ENCODE results near the gene CAMK1G.

The CAMK1G gene

DNA sequence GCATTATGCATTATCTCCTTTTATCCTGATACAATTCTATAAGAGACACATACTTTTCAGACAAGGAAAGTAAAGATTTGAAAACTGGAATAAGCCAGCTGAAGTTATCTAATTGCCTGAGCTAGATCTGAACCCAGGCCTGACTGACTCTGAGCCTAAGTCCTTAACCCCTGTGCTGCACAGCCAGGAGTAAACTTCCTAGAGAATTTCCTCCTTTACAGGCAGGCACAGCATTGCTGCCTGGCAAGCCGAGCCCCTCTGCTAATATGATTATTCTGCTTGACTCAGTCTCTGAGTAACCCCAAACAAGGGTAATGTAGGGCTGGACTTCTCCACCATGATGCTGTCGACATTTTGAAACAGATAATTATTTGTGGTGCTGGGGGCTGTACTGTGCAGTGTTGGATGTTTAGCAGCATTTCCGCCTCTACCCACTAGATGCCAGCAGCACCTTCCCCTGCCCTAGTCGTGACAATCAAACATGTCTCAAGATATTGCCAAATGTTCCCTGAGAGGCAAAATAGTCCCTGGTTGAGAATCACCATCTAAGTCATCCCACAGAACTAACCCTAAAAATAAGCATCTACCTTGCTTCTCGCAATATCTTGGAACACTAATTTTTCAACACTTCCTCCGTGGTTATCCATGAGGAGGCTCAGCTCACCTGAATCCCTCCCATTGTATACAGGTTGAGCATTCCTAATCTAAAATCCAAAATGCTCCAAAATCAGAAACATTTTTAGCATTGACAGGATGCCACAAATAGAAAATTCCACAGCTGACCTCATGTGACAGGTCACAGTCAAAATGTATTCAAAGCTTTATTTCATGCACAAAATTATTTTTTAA, 18.5 kb downstream of the CAMK1G start:
- peak; percentile 39 to 53 for DNase-seq

DNA sequence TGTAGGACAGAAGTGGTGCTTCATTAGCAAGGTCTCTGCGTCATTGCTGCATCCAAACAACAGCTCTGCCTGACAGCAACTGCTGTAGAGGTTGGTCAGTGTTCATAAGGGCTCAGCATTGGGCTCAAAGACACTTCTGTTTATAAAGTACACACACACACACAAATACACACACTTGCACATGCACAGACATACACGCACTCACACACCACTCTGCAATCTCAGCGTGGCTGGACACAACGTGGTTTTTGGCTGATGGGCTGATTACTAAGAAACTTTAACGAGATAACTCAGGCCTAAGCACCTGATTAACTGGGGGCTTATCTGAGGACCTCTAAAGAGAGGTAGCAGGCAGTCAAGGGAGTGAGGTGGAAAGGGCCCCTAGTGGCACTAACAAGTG, 20.4 kb downstream of the CAMK1G start:
- DNase-seq = no peak

DNA sequence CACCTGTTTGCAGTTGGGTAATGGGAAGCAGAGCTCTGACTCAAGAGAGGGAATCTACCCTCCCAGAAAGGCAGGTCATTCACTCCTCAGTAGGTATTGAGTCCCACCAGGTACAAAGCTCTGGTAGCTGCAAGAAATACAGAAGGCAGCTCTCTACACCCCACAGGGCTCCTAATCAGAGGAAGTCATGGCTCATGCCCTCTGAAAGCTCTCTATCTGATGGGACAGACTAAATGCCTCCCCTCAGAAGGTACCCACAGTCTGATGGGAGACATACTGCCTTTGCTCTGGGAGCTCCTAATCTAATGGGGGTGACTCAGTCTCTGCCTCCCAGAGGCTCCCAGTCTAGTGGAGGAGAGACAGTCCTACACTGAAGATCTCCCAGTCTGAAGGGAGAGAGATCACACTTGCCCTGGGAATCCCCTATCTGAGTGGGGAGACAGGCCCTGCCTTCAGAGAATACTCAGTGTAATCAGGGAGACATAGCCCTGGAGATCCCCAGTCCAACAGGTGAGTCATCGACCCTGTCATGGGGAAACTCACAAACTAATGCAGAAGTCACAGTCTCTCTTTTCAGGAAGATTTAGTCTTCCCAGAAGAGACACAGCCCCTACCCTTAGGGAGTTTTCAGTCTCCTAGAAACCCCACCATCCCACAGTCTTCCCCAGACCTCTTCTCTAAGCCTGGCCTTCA, 23.7 kb downstream of the CAMK1G start:
- peak; percentile 50 to 54 for DNase-seq

DNA sequence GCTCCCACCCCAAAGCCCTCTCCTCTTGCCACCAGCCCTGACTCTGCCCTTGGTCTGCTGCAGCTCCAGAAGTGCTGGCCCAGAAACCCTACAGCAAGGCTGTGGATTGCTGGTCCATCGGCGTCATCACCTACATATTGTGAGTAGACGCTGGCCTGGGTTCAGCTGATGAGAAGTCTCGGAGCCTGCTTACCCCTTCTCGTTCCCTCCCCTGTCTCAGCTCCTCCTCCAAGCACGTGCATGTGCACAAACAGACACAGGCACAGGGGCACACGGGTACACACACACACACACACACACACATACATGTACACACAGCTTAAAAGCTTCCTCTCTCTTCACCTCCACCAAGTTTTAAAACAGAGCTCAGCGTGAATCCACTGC, 24.3 kb downstream of the CAMK1G start:
- no peak for DNase-seq

DNA sequence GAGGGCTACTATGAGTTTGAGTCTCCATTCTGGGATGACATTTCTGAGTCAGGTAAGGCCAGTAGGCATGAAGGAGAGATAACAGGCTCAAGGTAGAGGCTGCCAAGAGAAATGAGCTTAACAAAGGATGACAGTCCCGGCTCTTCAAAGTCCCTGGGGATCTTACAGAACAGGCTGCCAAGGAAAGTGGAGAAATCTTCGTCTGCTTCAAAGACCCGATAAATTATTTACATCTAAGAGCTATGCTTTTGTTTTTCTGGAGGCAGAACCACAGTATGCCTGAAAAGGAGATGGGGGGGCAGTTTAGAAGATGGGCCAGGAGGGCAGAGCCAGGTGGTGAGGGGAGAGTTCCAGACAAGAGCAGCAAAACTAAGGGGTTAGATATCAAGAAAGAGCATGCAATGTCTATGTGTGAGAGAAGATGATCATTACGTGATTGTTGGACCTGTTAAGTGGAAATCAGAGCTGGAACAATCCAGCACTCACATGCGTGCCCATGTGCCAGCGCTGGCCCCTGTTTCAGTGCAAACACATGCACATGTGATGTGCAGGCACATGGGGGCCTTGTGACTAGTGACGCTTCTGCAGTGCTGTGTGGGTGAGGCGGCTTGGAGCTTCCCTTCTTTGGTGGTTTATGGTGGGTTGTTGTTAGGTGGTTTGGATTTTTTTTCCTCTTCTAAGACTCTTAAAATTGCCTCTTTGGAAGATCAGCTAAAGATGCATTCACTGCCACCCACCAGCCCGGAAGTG, 25.7 kb downstream of the CAMK1G start:
- no peak for DNase-seq

DNA sequence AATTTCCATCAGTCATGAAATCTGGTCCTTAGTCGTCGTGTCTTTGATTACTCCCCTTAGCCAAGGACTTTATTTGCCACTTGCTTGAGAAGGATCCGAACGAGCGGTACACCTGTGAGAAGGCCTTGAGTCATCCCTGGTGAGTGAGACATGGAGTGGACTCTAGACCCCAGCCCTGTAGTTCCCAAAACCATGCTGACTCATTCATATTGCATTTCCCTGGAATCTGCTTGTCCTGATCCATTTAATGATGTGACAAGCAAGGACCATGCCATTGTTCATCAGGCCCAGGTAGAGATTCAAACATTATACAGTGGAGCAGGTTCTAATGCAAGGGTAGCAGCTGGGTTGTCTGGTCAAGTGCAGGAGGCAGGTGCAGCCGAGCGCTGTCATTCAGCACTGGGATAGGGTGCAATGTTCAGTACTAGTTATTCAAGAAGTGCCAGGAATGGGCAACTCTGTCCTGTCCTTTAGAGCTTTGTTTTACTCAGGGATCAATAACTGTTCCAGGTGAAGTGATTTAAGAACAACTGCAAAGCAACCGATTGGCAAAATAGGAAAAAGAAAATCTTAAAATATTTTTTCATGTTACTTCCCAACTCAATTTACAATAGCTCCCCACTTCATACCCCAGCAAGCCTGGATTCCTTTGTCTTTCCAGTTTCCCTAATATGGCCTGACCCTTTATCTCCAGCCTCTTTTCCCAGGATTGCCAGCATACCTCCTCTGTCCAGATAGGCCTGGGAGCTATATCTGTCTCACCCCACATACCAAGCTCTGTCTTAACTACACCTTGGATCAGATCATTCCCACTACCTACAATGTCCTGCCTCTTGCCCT, 26.5 kb downstream of the CAMK1G start:
- no peak for DNase-seq

DNA sequence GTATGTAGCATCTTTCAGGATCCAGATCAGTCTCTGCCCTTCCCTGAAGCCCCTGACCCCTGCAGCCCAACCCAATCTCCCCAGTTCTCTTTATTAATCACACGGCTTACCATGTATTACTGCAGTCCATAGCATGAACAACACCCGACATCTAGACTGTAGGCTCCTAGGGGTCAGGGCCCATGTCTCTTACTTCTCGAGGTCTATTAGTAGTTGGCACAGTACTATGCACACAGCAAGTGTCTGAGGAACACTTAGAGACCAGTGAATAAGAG, 27.1 kb downstream of the CAMK1G start:
- no peak for DNase-seq

DNA sequence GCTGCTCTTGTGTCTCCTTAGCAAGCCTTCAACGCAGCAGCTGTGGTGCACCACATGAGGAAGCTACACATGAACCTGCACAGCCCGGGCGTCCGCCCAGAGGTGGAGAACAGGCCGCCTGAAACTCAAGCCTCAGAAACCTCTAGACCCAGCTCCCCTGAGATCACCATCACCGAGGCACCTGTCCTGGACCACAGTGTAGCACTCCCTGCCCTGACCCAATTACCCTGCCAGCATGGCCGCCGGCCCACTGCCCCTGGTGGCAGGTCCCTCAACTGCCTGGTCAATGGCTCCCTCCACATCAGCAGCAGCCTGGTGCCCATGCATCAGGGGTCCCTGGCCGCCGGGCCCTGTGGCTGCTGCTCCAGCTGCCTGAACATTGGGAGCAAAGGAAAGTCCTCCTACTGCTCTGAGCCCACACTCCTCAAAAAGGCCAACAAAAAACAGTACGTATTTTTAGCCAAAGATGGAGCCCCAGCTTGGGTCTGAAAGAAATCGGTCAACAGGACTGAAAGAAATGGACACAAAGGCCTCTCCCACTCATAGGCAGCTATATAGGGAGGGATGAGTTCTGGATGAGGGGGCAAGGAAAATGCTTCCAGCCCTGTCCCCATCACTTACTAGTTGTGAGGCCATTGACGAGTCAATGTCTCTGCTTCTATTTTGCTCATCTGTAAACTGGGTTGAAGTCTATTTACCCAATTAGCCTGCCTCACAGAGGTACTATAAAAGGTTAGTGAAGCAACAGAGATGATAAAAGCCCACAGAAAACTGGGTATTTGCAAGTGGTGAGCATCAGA, 28.5 kb downstream of the CAMK1G start:
- no peak for DNase-seq

DNA sequence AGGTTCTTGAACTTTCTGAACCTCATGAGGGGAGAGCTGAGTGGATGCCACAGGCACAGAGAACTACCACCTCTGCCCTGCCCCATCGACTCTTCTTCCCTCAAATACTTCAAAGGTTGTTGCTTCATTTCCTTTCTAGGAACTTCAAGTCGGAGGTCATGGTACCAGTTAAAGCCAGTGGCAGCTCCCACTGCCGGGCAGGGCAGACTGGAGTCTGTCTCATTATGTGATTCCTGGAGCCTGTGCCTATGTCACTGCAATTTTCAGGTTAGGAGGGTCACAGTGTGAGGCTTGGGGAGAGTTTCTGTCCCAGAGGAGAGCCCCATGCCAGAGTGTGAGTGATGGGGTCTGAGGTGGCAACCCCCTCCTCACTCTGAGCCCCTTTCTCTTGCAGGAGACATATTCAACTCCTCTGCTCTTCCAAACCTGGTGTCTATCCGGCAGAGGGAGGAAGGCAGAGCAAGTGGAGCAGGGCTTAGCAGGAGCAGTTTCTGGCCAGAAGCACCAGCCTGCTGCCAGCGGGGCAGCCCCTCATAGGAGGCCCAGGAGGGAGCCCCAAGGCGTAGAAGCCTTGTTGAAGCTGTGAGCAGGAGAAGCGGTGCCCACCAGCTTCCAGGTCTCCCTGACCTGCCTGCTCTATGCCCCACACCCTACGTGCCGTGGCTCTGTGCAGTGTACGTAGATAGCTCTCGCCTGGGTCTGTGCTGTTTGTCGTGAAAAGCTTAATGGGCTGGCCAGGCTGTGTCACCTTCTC, 29.3 kb downstream of the CAMK1G start:
- DNase-seq = no peak

DNA sequence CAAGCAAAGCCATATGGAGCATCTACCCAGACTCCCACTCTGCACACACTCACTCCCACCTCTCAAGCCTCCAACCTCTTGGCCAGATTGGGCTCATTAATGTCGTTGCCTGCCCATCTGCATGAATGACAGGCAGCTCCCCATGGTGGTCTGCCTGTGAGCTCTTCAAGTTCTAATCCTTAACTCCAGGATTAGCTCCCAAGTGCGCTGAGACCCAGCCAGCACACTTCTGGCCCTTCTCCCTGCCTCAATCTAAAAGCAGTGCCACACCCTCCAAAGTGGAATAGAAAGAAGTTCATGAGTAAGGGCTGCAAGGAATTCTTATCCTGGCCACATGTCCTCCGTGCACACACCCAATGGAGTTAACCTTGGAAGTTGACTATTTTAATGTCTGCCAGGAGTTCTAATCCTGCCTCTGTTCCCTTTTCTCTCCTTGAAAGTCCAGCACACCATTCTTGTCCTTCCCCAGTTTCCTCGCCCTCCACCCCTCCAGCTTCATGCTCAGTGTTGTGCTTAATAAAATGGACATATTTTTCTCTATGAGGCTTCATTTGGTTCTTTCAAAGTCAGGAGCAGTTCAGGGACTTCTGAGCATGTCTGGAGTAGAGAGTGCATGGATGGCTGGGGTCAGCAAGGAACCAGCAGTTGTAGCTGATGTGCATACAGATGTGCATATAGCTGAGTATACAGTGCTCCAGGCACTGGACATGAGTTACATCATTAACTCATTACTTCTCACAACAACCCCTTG, 30.1 kb downstream of the CAMK1G start:
- no peak for DNase-seq

DNA sequence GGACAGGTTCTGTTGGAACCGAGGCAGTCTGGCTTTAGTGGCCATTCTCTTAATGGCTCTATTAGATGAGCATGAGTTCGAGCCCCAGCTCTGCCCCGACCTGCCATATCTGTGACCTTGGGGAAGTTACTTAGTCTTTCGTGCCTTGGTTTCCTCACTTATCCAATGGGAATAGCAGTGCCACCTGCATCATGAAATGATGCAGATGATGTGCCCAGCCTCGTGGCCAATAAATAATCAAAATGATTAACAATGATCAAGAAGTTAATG, 30.6 kb downstream of the CAMK1G start:
- DNase-seq = no peak

DNA sequence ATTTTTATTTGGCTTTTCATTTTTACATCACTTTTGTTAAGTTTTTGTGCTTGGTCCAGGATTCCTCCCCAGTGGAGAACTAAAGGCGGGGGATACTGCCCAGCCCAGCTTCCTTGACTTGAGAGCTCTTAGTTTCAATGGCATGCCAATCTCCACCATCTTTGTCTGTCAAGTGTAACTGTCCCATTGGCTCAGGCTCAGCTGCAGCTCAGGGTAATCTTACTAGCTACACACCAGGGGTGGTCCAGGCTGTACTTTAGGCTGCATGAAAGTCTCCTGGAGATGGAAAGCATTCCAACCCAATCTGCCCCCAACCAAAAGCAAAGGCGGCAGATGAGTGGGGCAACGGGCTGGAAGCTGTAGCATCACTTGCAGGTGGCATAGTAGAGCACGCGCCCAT, 31.4 kb downstream of the CAMK1G start:
- DNase-seq = no peak

DNA sequence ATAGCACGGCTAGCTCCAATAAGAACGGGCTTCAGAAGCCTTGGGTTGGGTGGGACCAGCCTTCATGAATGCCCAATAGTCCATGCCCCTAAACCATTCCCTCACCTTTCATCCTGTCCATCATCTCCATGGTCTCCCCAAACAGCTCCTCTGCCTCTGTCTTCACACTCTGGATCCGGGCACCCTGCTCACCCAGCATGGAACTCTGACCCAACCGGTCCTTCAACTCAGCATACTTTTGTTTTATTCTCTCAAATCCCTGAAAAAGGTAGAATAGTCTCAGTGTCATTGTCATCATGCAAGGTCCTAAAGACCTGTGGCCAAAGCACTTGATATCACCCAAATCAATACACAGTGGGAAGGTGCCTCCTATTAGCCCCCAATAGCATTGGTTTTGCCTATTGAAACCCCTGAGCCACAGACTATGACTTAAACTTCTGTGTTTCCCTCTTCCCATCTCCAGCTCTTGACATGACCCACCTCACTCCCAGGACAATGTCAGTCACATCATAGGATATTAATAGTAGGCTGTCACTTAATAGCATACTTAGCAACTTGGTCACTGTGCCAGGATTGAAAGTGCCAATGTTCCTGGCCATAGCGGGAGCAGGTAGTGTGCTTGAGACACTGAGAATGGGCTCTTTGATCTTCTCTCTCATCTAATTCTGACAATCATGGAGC, 33.0 kb downstream of the CAMK1G start:
- DNase-seq = no peak

DNA sequence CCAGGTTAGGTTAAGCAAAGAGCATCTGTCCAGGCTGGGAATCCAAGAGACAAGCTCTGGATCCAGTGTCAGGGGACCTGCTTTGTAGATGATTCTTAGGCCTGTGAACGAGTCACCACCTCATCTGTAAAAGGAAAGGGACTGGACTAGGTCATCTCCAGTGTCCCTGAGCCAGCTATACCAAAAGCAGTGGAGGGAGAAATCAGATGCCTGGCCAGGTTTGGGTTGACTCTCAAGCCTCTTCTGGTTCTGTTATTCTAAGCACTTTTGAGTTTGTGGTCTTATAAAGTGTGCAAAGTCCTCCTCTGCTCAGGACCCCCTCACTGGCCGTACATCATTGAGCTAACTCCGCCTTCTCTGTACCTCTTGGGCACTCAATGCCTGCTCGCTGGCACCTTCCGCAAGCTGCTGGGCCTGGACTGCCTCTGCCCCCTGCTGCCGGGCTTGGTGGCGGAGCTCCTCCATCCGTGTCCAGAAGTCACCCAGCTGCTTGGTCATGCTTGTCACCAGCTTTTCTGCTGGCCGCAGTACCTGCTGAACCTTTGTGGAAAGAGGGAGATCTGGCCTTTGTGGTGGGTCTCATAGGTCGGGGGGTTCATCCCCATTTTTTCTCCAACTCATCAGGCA, 33.6 kb downstream of the CAMK1G start:
- DNase-seq = no peak

DNA sequence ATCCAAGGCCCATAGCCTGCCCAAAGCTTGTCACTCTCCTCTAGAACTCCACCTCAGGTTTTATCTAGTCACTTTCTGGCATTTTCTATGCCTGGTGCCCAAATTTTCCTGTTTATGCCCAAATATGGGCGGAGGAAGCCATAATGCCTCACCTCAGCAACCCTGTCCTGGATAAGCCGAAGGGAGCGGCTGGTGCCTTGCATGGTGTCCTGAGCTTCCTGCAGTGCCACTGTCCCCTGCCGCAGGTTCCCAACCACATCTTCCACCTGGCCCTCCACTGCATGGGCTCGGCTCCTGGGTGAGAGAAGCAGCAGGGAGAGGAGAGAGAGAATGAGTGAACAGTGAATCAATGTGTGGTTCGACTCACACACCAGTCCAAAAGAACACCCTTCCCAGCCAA, 34.2 kb downstream of the CAMK1G start:
- DNase-seq = no peak

DNA sequence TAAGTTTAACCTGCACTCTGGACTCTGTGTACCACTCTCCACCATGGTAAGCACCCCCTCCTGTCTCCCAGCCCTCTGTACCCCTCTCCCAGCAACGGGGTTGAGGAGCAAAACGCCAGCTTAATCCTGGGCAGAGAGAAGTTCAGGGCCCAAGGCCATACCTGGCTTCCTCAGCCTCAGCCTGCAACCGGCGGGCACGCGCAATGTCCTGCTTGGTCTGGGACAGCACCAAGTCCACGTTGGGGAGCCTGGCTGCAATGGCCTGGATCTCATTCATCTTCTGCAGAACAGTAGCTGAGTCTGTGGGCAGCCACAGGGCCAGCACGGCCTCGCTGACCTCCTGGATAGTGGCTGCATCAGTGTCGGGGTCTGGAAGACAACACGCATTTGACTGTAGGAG, 34.8 kb downstream of the CAMK1G start:
- DNase-seq = no peak

DNA sequence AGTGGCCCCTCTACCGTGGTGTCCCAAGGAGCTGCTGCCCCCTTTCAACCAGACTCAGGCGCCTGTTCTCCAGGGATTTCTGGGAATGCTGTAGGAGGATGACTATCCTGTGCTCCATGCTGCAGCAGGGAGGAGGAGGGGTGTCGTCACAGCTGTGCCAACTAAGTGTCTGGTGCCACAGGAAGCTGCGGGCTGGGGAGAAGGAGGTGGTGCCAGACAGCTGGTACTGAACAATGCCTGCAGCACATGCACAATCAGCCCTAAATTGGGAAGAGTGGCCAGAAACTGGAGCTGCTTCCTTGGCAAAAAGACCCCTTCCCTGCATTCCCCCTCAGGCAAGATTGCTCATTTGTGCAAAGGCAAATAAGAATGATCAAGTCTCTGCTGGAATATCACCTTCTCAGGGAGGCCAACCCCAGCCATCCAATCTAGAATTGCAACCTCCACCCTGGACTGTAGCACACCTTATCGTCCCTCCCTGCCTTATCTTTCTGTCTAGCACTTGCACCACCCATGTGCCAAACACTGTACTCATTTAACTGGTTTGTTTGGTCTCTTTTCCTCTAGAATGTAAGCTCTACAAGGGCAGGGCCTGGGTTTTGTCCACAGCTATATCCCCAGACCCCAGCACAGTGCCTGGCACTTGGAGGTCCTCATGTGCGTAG, 35.4 kb downstream of the CAMK1G start:
- no peak for DNase-seq

DNA sequence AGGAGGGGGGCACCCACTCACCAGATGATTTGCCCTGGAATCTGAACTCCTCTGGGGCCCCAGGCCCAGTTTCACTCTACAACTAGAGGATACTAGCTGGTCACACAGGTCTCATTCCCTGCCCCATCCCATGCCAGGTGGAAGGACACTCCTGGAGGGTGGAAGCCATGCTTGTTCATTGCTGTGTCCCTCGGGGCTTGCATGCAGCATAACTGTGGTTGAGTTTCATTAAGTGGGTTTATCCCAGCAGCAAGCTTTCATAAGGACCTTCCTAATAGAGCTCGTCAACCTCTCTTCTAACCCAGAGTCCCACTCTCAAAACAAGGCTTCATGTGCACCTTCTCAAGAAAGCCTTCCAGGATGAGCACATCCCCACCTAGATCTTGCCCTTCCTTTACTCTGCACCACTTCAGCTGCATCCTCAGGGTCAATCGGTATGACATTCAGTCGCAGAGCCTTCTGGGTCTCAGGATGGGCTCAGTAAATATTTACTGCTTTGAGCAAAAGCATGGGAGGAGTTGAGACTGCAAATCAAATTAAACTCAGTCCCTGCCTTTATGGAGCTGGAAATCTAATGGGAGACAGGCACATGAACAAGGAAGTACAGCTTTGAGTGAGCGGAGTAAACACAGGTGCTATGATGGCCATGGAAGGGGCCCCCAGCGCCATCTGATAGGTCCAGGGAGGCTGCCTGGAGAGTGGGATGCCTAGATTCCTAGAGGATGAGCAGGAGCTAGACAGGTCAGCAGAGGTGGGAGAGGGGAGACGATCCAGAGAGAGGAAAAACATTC, 36.4 kb downstream of the CAMK1G start:
- DNase-seq = no peak

DNA sequence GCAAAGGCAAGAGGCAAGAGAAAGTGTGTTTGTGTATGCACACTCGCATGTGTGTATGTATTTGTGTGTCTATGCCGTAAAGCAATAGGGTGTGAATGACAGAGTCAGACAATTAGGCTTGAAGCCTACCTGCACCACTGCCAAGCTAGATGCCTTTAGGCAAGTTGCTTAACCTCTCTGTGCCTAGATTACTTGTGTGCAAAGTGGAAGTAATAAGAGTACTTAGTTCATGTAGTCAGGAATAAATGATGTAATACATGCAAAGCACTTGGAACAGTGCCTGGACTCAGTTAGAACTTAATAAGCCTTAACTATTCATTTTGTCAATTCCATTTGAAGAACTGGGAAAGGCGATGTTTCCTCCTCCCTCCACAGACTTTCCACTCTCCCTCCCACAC, 37.0 kb downstream of the CAMK1G start:
- no peak for DNase-seq
